Tongue (tissue), 2 donors: Measurements from ENCODE around the gene IGSF6. TPM values are rescaled to one million over a fixed set of nuclear protein-coding genes. Genes with fewer than 3 reads are reported as not detected.
"Not testable (repeated sequence)": the region's sequence is repeated elsewhere in the genome, so short reads cannot be mapped to it uniquely, and the experiment has no call there.

Experiments
- DNase-seq: peaks from one replicate; pipeline ENCODE4 v3.0.0-alpha.2; 2015
- total RNA-seq: library from RNA; depleted of rRNA; stranded (reverse); fragments of >200 nt; gene quantifications from one replicate; pipeline ENCODE4 v1.2.3, GENCODE V29; 2014

IGSF6 gene
- 1.3 TPM for total RNA-seq

- no peak for DNase-seq
Measured at GRCh38 chr16:21652453-21652852, at the start of gene IGSF6. IGSF6 (minus strand) TSS chr16:21652608; CDS start chr16:21652598, 10 bp downstream.

- no peak for DNase-seq
Measured at GRCh38 chr16:21701271-21701670, 48.9 kb upstream of the IGSF6 start.

GRCh38 chr16:21698169-21699032 is 46.0 kb upstream of the IGSF6 start:
- DNase-seq, result no peak

GRCh38 chr16:21697032-21697431 is 44.6 kb upstream of the IGSF6 start:
- no peak for DNase-seq

- no peak for DNase-seq
Measured at GRCh38 chr16:21694609-21695008, 42.2 kb upstream of the IGSF6 start.

GRCh38 chr16:21690967-21691366 is 38.6 kb upstream of the IGSF6 start:
- not testable (repeated sequence) for DNase-seq

- no peak for DNase-seq
Measured at GRCh38 chr16:21689107-21689506, 36.7 kb upstream of the IGSF6 start.

GRCh38 chr16:21685034-21685455 is 32.6 kb upstream of the IGSF6 start:
- peak; percentile 8 for DNase-seq

- DNase-seq, result no peak
Measured at GRCh38 chr16:21684199-21684598, 31.8 kb upstream of the IGSF6 start.

- no peak for DNase-seq
Measured at GRCh38 chr16:21683184-21683583, 30.8 kb upstream of the IGSF6 start.

GRCh38 chr16:21680714-21681113 is 28.3 kb upstream of the IGSF6 start:
- not testable (repeated sequence) for DNase-seq

GRCh38 chr16:21674456-21674855 is 22.0 kb upstream of the IGSF6 start:
- not testable (repeated sequence) for DNase-seq

GRCh38 chr16:21673469-21673868 is 21.1 kb upstream of the IGSF6 start:
- no peak for DNase-seq

GRCh38 chr16:21667575-21667974 is 15.2 kb upstream of the IGSF6 start:
- DNase-seq, result no peak

- DNase-seq, result no peak
Measured at GRCh38 chr16:21666772-21667171, 14.4 kb upstream of the IGSF6 start.

- no peak for DNase-seq
Measured at GRCh38 chr16:21664801-21665492, 12.5 kb upstream of the IGSF6 start.

- no peak for DNase-seq
Measured at GRCh38 chr16:21663889-21664647, 11.7 kb upstream of the IGSF6 start, which contains the start of gene OTOA. OTOA (plus strand) TSS chr16:21663968; CDS start chr16:21678515, 14,547 bp downstream.

GRCh38 chr16:21659124-21659523 is 6.7 kb upstream of the IGSF6 start:
- DNase-seq, result no peak

GRCh38 chr16:21656795-21657768 is 4.7 kb upstream of the IGSF6 start:
- DNase-seq, result peak; percentile 68

GRCh38 chr16:21654881-21655280 is 2.5 kb upstream of the IGSF6 start:
- DNase-seq, result peak; percentile 44

GRCh38 chr16:21654466-21654865 is 2.1 kb upstream of the IGSF6 start:
- no peak for DNase-seq
